GM18867 (cell line): ENCODE data around the gene LHPP.
"Not testable (repeated sequence)": the region's sequence is repeated elsewhere in the genome, so short reads cannot be mapped to it uniquely, and the experiment has no call there.

Experiments
- ATAC-seq: cut with Tn5 transposase; IDR thresholded peaks from one replicate; pipeline ENCODE4 v1.9.1; 2021; ENCODE audit warnings: mild to moderate bottlenecking, moderate library complexity; ENCODE audit not compliant: unreplicated experiment

The LHPP gene

DNA sequence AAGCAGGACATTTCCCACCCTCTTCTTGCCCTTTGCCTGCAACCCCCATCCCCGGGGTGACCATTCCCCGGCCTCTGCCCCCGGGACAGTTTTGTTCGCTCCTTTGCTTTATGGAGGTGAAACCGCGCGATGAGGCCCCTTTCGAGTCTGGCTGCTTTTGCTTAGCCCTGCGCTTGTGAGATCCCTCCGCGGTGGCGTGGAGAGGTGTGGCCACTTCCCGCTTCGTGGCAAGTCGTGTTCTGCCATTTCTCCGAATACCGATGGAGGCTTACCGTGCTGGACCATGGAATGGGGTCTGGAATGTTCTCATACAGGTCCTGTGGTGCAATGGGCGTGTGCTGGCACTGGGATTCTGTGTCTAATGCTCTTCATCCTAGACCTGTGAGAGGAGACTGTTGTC, 106.7 kb downstream of the LHPP start:
- ATAC-seq = no peak

DNA sequence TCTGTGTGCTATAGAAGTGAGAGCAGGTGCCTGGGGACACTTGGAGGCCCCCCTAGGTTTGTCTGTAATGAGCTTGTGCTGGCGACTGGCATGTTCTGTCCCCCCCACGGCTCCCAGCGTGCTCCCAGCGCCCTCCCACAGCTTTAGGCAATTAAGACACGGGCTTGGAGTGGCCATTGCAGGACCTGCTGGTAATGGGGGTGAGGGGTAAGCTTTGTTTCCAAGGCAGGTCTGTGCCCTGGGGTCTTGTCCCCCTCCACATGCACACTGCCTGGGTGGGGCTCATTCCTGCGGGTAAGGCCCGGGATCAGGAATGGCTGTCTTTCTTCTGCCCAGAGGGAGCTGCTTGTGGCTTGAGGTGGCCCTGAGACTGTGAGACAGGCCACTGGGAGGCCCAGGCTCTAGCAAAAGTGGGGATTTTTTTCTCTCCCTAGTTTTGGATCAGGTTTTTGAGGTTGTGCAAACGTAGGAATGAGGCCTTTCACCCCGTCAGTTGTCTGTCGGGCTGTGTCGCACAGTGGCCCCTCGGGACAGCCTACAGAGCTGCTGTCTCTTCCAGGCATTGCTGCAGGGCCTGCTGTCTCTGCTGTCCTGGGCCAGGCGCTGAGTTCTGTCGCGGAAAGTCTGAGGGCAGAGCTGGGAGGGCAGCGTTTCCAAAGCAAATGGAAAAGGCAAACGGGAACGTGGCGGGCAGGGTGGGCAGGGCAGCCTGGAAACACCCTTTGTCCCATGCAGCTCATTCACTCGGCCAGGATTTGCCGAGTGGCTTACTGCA, 107.4 kb downstream of the LHPP start:
- ATAC-seq = no peak

DNA sequence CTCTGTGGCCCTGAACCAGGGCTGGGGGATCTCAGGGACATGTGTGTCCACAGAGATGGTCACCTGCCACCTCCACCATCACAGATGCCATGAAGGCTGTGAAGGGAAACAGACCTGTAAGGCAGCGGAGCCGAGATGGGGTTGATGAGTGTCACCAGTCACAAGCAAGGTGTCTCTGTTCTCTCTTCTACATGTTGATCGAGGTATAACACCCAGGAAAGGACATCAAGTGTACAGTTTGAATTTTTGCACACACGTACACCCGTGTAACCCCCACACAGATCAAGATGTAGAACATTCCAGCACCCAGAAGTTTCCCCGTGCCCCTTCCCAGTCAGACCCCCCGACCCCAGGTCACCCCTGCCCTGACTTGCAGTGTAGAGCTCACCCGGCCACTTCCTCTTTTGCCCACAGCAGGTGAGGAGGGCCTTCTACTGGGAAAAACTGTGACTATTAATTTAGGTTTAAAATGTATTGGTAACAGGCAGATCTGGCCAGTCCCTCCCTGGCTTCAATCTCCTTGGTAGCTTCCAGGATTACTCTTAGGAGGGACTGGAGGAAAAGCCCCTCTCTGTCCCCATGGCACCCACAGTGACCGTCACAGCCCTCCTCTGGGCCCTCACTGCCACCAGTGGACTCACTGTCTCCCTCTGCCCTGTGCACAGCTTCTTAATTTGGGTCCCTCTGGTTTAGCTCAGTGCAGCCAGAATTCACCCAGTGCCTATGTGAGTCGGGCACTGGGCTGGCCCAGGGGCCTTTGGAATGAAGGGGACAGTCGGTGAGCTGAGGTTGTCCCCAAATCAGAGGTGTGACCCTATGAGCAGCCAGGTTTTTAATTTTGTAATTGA, 108.2 kb downstream of the LHPP start:
- ATAC-seq = no peak

GRCh38 chr10:124570646-124571045, 109.0 kb downstream of the LHPP start:
- ATAC-seq = no peak

- ATAC-seq = no peak
Measured at GRCh38 chr10:124572751-124573150, 111.1 kb downstream of the LHPP start.

GRCh38 chr10:124573726-124574455, 112.3 kb downstream of the LHPP start:
- ATAC-seq = no peak

- no peak for ATAC-seq
Measured at GRCh38 chr10:124574456-124575070, 112.9 kb downstream of the LHPP start.

GRCh38 chr10:124575107-124576035, 113.7 kb downstream of the LHPP start:
- ATAC-seq = no peak

DNA sequence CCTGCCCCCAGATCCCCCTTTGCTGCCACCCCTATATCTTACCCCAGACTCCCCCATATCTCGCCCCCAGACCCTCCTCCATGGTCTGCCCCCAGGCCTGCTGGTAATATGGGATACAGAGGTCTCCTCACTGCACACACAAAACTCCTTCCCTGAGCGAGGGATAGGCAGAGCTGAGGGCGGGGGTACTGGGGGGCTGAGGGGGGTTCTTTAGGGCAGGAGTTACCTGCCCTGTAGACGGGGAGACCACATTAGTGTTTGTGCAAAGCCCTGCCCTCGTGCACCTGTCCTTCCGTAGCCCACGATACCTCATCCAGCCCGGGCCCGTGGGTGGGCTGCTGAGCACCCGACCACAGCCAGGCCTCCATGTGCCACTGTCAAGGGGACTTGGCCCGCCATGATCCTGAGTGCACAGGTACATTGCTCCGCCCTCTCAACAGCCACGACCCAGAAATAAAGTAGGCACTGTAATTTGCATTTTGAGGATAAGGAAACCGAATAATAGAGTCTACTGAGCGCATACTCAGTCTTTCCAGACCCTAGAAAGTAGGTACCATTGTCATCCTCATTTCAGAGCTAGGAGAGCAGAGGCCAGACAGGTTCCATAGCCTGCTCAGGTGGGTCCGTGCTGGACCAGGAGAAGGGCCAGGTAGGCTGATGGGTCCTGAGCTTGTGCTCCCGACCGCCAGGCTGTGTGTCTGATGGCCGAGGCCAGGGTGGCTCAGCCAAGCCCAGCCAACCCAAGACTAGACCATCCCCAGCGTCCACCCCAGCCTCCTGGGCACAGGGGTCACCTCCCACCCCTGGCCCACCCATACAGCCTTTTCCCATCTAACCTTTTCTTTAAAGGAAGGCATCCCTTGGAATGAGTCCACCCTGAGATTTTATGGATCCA, 115.2 kb downstream of the LHPP start:
- ATAC-seq = no peak

- ATAC-seq = no peak
Measured at GRCh38 chr10:124577651-124578050, 116.0 kb downstream of the LHPP start.

- ATAC-seq = no peak
Measured at GRCh38 chr10:124578231-124579010, 116.8 kb downstream of the LHPP start.

DNA sequence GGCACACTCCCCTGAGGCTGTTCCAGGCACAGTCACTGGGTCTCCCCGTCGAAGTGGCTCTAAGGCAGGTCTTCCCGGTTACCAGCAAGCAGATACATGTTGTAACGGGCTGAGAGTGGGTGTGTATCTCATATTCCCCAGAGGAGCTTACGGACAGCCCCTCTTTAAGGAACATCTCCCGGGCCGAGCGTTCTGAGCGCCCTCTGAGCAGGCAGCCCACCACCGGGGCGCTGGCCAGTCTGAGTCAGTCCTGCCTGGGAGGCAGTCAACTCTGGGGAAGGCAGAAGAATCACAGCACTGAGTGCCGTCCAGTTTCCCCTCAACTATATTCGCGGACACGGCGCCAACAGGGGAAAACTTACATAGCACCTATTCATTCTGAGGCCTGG, 117.4 kb downstream of the LHPP start:
- no peak for ATAC-seq

DNA sequence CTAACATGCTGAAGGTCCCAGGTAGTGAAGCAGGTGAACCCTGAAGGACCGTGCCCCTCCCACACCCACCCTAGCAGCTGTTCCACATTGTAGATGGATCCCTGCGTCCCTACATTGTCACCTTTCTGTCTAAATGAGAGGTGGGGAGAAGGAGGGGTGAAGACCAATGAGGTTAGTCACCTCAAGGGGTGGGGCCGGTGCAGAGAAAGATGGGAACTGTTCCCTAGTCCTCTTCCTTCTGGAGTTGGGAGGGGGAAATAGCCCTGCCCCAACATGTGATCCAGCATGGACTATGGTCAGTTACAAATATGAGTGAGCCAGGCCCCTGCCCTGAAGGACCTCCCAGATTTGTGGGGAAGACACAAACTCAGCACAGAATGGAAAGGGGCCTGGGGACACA, 124.5 kb downstream of the LHPP start:
- ATAC-seq = no peak

GRCh38 chr10:124587811-124588211, 126.2 kb downstream of the LHPP start:
- no peak for ATAC-seq

DNA sequence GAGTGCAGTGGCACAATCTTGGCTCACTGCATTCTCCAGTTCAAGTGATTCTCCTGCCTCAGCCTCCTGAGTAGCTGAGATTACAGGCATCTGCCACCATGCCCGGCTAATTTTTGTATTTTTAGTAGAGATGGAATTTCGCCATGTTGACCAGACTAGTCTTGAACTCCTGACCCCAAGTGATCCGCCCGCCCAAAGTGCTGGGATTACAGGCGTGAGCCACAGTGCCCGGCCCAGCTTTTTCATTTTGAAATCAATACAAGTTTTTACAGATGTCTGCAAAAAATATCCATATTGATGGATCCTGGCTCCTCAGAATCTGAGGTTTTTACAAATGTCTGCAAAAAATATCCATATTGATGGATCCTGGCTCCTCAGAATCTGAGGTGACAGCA, 126.7 kb downstream of the LHPP start:
- not testable (repeated sequence) for ATAC-seq

- ATAC-seq = no peak
Measured at GRCh38 chr10:124588736-124589490, 127.3 kb downstream of the LHPP start.

- no peak for ATAC-seq
Measured at GRCh38 chr10:124589491-124590041, 127.9 kb downstream of the LHPP start.
